Putamen (tissue), 1 donor: ENCODE results near the gene NDUFAF2.
"Not testable (repeated sequence)": the region's sequence is repeated elsewhere in the genome, so short reads cannot be mapped to it uniquely, and the experiment has no call there.

Source experiments
- DNase-seq: peaks from one replicate; pipeline ENCODE4 v3.0.0-alpha.2; 2016; ENCODE audit warnings: low spot score

NDUFAF2 gene

GRCh38 chr5:60993425-60993824 is 48.4 kb downstream of the NDUFAF2 start:
- DNase-seq, result no peak

- no peak for DNase-seq
Observed at GRCh38 chr5:60993875-60994571, 49.0 kb downstream of the NDUFAF2 start.

- no peak for DNase-seq
Observed at GRCh38 chr5:60996368-60996767, 51.4 kb downstream of the NDUFAF2 start.

- no peak for DNase-seq
Observed at GRCh38 chr5:60997721-60998120, 52.7 kb downstream of the NDUFAF2 start.

GRCh38 chr5:61000887-61001286 is 55.9 kb downstream of the NDUFAF2 start:
- no peak for DNase-seq

GRCh38 chr5:61001647-61002046 is 56.6 kb downstream of the NDUFAF2 start:
- no peak for DNase-seq

- no peak for DNase-seq
Observed at GRCh38 chr5:61002611-61003355, 57.8 kb downstream of the NDUFAF2 start.

- no peak for DNase-seq
Observed at GRCh38 chr5:61004448-61004847, 59.4 kb downstream of the NDUFAF2 start.

GRCh38 chr5:61009907-61010306 is 64.9 kb downstream of the NDUFAF2 start:
- DNase-seq, result no peak

GRCh38 chr5:61010467-61011454 is 65.8 kb downstream of the NDUFAF2 start:
- no peak for DNase-seq

- DNase-seq, result no peak
Observed at GRCh38 chr5:61018062-61018461, 73.1 kb downstream of the NDUFAF2 start.

- DNase-seq, result no peak
Observed at GRCh38 chr5:61019642-61020041, 74.6 kb downstream of the NDUFAF2 start.

GRCh38 chr5:61020415-61020814 is 75.4 kb downstream of the NDUFAF2 start:
- DNase-seq, result no peak

GRCh38 chr5:61023131-61023530 is 78.1 kb downstream of the NDUFAF2 start:
- DNase-seq, result no peak

- DNase-seq, result no peak
Observed at GRCh38 chr5:61026004-61026403, 81.0 kb downstream of the NDUFAF2 start.

- no peak for DNase-seq
Observed at GRCh38 chr5:61028382-61028781, 83.4 kb downstream of the NDUFAF2 start.

- DNase-seq, result no peak
Observed at GRCh38 chr5:61029456-61030162, 84.6 kb downstream of the NDUFAF2 start.

- no peak for DNase-seq
Observed at GRCh38 chr5:61030163-61030482, 85.1 kb downstream of the NDUFAF2 start.

- not testable (repeated sequence) for DNase-seq
Observed at GRCh38 chr5:61031301-61031700, 86.3 kb downstream of the NDUFAF2 start.

GRCh38 chr5:61044545-61044944 is 99.5 kb downstream of the NDUFAF2 start:
- DNase-seq, result no peak

GRCh38 chr5:61047346-61047745 is 102.3 kb downstream of the NDUFAF2 start:
- DNase-seq, result no peak

GRCh38 chr5:61048534-61048933 is 103.5 kb downstream of the NDUFAF2 start:
- DNase-seq, result no peak
